ENCODE results near the gene SLC25A51. TPM values are rescaled to one million over a fixed set of nuclear protein-coding genes. Genes with fewer than 3 reads are reported as not detected.

The SLC25A51 gene
- total RNA-seq, 1 experiment from 2014 or later: 18.8 TPM

DNA sequence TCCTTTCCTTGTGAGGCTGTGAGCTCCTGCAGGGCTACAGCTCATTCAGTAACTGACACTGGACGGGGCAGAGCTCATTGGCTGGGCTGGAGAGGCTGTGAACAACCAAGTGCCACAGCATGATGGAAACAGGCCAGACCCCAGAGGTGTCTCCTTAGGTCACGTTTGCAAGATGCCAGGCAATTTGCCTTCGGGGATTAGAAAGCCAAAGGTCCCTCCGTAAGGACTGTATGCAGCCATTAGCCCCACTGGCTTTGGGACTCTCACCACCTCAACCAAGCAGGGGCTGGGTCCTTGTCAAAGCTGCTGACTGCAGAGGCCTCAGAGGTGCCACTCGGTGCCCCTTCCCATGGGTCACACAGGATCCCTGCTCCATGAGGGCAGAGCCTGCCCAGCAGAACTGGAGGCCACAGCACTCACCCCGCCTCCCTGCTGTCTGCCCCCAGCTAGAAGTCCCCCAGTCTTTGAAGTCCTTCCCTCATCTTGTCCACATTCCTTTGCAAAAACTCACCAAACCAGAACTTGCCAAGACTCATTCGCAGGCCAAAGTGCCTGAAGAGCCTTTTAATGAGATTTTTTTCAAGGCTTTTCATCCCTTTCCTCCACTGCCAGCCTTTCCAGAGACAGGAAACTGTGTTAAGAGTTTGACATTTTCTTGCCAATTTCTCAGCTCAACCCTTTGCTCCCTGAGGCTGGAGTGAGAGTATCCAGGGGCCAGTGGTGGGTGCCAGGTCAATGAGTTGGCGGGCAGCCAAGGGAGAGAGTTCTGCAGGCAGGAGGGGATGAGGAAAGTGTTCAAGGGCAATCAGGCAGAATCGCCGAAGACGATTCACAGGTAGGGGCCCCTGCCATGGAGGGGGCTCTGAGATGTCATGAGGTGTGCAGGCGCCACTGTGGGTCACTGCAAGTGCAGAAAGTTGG, 39.7 kb upstream of the SLC25A51 start:
- H3K27me3 ChIP-seq (replicated peaks): no peaks in the 10 kb centered on the region
- DNase-seq (ENCODE audit: low read depth in 1 of 2, low spot score in 2 of 2): peak; percentile 59 to 60
- peak overlapping the region; percentile 49 for H3K27ac ChIP-seq
- no peaks in the 10 kb centered on the region for H3K9me3 ChIP-seq (replicated peaks)
- peaks cover 66% of the 10 kb centered on the region for H3K36me3 ChIP-seq
- H3K4me3 ChIP-seq: no peak overlapping the region
- peaks cover 70% of the 10 kb centered on the region for H3K4me1 ChIP-seq (replicated peaks)

DNA sequence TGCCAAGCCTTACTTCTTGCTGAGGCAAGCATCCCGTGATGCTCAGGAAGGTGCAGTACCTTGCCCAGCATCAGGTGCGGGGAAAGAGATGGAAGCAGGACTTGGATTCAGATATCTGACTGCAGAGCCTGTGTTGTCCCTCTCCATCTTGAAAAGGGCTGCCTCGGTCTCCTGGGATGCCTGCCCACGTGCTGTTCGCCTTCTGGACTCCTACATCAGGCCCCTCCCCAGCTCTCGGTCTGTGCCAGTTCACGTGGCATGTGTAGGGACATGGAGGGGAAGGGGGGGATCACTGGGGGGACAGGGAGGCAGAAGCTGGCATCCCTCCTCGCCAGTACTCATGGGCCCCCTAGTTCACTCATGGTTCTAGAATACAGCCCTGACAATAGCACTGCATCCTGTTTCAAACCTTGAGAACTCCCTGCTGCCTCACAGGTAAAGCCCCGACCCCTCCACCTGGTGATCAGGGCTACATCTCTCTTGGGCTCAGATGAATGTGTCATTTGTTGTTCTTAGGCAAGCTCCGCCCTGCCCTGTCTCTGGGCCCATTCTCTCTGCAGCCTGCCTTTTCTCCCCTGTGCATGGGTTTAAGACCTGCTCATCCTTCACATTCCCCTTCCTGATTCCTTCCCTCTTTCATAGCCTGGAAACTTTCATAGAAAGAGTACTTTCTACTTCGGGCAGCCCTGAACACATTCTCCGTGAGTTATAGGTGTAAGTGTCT, 38.9 kb upstream of the SLC25A51 start:
- Histone ChIP-seq H3K9me3 (replicated peaks) (no peaks in the 10 kb centered on the region), H3K27ac (peak overlapping the region; percentile 26; the same call in 1 of the 2 replicates), H3K4me3 (no peak overlapping the region), H3K36me3 (peaks cover 59% of the 10 kb centered on the region), H3K4me1 (replicated peaks) (peaks cover 78% of the 10 kb centered on the region), H3K27me3 (replicated peaks) (no peaks in the 10 kb centered on the region)
- no peak for DNase-seq (ENCODE audit: low read depth in 1 of 2, low spot score in 2 of 2)

- H3K27ac ChIP-seq: no peak overlapping the region
- H3K9me3 ChIP-seq (replicated peaks): no peaks in the 10 kb centered on the region
- no peak overlapping the region for H3K4me3 ChIP-seq
- no peak for DNase-seq (ENCODE audit: low read depth in 1 of 2, low spot score in 2 of 2)
- H3K27me3 ChIP-seq (replicated peaks): no peaks in the 10 kb centered on the region
- peaks cover 91% of the 10 kb centered on the region for H3K4me1 ChIP-seq (replicated peaks)
- peaks cover 46% of the 10 kb centered on the region for H3K36me3 ChIP-seq
These were observed 37.3 kb upstream of the SLC25A51 start for GRCh38 chr9:37941253-37941652.

DNA sequence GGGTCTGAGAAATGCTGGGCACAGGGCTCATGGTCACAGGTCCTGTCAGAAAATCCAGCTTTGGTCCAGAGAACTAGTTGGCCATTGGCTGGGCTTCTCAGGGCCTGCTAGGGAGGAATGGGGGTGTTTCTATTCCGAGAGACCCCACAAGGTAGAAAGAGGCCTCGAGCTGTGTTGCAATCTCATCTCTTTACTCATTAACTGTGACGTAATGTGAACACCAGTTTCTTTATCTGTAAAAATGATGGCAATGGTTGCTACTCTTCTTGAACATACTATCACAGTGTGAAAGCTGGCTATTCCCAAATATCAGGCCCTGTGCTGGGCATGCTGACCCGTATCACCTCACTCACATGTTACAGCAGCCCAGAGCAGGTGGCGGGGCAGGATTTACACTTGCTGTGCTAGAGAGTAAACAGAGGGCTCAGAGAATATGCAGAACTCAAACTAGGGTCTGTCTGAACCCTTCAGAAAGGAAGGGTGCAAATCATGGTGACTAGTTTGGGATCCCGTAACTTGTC, 35.7 kb upstream of the SLC25A51 start:
- H3K4me1 ChIP-seq (replicated peaks): peaks cover 75% of the 10 kb centered on the region
- no peaks in the 10 kb centered on the region for H3K27me3 ChIP-seq (replicated peaks)
- H3K27ac ChIP-seq: peak overlapping the region; percentile 74
- H3K9me3 ChIP-seq (replicated peaks): no peaks in the 10 kb centered on the region
- H3K4me3 ChIP-seq: no peak overlapping the region
- peaks cover 37% of the 10 kb centered on the region for H3K36me3 ChIP-seq
- DNase-seq (ENCODE audit: low read depth in 1 of 2, low spot score in 2 of 2): no peak

GRCh38 chr9:37938121-37938891, 34.4 kb upstream of the SLC25A51 start:
- H3K4me3 ChIP-seq: no peak overlapping the region
- no peaks in the 10 kb centered on the region for H3K9me3 ChIP-seq (replicated peaks)
- H3K27ac ChIP-seq: peak overlapping the region; percentile 74
- no peaks in the 10 kb centered on the region for H3K27me3 ChIP-seq (replicated peaks)
- H3K4me1 ChIP-seq (replicated peaks): peaks cover 62% of the 10 kb centered on the region
- H3K36me3 ChIP-seq: peaks cover 31% of the 10 kb centered on the region
- DNase-seq (ENCODE audit: low read depth in 1 of 2, low spot score in 2 of 2): peak; percentile 81 to 85

DNA sequence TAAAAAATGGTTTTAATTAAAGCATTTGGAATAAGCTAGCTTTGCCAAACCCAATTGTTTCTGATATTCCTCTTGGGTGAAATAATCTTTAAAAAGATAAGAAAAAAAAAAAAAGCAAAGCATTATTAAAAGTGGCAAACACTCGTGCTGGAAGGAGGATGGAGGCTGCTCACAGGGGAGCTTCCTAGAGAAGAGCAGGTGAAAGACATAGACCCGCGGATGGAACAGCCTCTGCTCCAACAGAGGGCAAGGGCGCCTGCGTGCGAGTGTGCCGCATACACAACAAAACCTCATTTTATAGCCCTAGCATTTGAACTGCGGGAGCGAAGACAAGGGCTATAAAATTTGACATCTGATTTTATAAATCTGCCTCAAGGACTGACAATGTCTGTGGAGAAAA, 33.4 kb upstream of the SLC25A51 start:
- Histone ChIP-seq H3K4me3 (no peak overlapping the region), H3K36me3 (peaks cover 25% of the 10 kb centered on the region), H3K4me1 (replicated peaks) (peaks cover 52% of the 10 kb centered on the region), H3K27me3 (replicated peaks) (no peaks in the 10 kb centered on the region), H3K9me3 (replicated peaks) (no peaks in the 10 kb centered on the region), H3K27ac (peak overlapping the region; percentile 74)
- DNase-seq (ENCODE audit: low read depth in 1 of 2, low spot score in 2 of 2): no peak

- H3K27me3 ChIP-seq (replicated peaks): no peaks in the 10 kb centered on the region
- peaks cover 50% of the 10 kb centered on the region for H3K4me1 ChIP-seq (replicated peaks)
- peak overlapping the region; percentile 74 for H3K27ac ChIP-seq
- H3K36me3 ChIP-seq: peaks cover 21% of the 10 kb centered on the region
- H3K4me3 ChIP-seq: no peak overlapping the region
- no peaks in the 10 kb centered on the region for H3K9me3 ChIP-seq (replicated peaks)
- DNase-seq (ENCODE audit: low read depth in 1 of 2, low spot score in 2 of 2): peak in 1 of 2 experiments; percentile 22
These were observed 33.0 kb upstream of the SLC25A51 start for GRCh38 chr9:37936965-37937364.

GRCh38 chr9:37936376-37936775, 32.4 kb upstream of the SLC25A51 start:
- no peak for DNase-seq (ENCODE audit: low read depth in 1 of 2, low spot score in 2 of 2)
- no peaks in the 10 kb centered on the region for H3K27me3 ChIP-seq (replicated peaks)
- H3K9me3 ChIP-seq (replicated peaks): no peaks in the 10 kb centered on the region
- H3K4me1 ChIP-seq (replicated peaks): peaks cover 44% of the 10 kb centered on the region
- H3K36me3 ChIP-seq: peaks cover 18% of the 10 kb centered on the region
- no peak overlapping the region for H3K4me3 ChIP-seq
- peak overlapping the region; percentile 74; the same call in 1 of the 2 replicates for H3K27ac ChIP-seq

DNA sequence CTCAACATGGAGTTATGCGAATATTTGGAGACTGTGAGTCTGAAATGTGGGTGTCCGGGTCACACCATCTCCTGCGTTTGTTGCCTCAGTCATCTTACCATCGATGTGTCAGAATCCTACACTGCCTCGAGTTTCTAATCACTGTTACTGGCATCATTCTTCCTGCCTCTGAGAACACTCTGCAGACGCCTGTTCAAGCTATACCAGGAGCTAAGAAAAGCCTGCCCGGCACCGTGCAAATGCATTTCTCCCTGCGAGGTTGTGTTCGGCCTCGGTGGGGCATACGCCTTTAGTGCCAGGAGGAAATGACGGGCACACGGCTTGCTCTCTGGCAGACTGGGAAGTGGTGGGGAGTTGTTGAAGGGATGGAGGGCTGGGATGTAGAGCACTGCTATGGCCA, 31.2 kb upstream of the SLC25A51 start:
- no peak for DNase-seq (ENCODE audit: low read depth in 1 of 2, low spot score in 2 of 2)
- peaks cover 38% of the 10 kb centered on the region for H3K4me1 ChIP-seq (replicated peaks)
- peaks cover 16% of the 10 kb centered on the region for H3K36me3 ChIP-seq
- no peaks in the 10 kb centered on the region for H3K27me3 ChIP-seq (replicated peaks)
- H3K4me3 ChIP-seq: no peak overlapping the region
- no peak overlapping the region for H3K27ac ChIP-seq
- H3K9me3 ChIP-seq (replicated peaks): no peaks in the 10 kb centered on the region

DNA sequence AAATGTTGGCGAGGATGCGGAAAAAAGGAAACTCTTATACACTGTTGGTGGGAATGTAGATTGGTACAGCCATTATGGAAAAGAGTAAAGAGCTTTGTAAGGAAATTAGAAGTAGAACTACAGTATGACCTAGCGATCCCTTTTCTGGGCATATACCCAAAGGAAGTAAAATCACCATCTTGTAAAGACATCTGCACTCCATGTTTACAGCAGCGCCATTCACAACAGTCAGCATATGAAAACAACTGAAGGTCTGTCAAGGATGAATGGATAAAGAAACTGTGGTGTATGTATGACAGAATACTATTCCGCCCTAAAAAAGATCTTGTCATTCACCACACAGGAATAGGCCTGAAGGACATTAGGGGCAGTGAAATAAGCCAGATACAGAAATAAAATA, 27.7 kb upstream of the SLC25A51 start:
- no peak for DNase-seq (ENCODE audit: low read depth in 1 of 2, low spot score in 2 of 2)
- Histone ChIP-seq H3K27ac (no peak overlapping the region), H3K36me3 (peaks cover 25% of the 10 kb centered on the region), H3K4me3 (no peak overlapping the region), H3K9me3 (replicated peaks) (no peaks in the 10 kb centered on the region), H3K27me3 (replicated peaks) (no peaks in the 10 kb centered on the region), H3K4me1 (replicated peaks) (peaks cover 20% of the 10 kb centered on the region)

- H3K27me3 ChIP-seq (replicated peaks): no peaks in the 10 kb centered on the region
- H3K27ac ChIP-seq: no peak overlapping the region
- peaks cover 27% of the 10 kb centered on the region for H3K4me1 ChIP-seq (replicated peaks)
- no peak overlapping the region for H3K4me3 ChIP-seq
- no peaks in the 10 kb centered on the region for H3K9me3 ChIP-seq (replicated peaks)
- H3K36me3 ChIP-seq: peaks cover 23% of the 10 kb centered on the region
- no peak for DNase-seq (ENCODE audit: low read depth in 1 of 2, low spot score in 2 of 2)
These were observed 25.5 kb upstream of the SLC25A51 start for GRCh38 chr9:37929441-37929895.

- H3K27me3 ChIP-seq (replicated peaks): no peaks in the 10 kb centered on the region
- no peaks in the 10 kb centered on the region for H3K9me3 ChIP-seq (replicated peaks)
- DNase-seq (ENCODE audit: low read depth in 1 of 2, low spot score in 2 of 2): no peak
- no peak overlapping the region for H3K27ac ChIP-seq
- H3K4me1 ChIP-seq (replicated peaks): peaks cover 27% of the 10 kb centered on the region
- H3K4me3 ChIP-seq: no peak overlapping the region
- peaks cover 23% of the 10 kb centered on the region for H3K36me3 ChIP-seq
These were observed 24.9 kb upstream of the SLC25A51 start for GRCh38 chr9:37928552-37929430.

All from SJSA1 (cell line).